BJ (cell line): ENCODE measurements around the gene HS3ST5. TPM values are rescaled to one million over a fixed set of nuclear protein-coding genes. Genes with fewer than 3 reads are reported as not detected.

Experiments used
- CTCF ChIA-PET: fragments of 350-600 bp; formaldehyde crosslinking; extraction: SDS; loops from one replicate; lab custom pipeline; 2021; ENCODE audit warnings: antibody characterized with exemption, inconsistent platforms; lab: Yijun Ruan, JAX
- POLR2A ChIA-PET: fragments of 300-600 bp; sonication (Branson Sonifier 250); formaldehyde crosslinking; extraction: SDS; loops from one replicate; lab custom pipeline; 2021; ENCODE audit warnings: antibody characterized with exemption; lab: Charles Lee
- DNase-seq: peaks from one replicate; pipeline ENCODE4 v3.0.0-alpha.2; 2011; ENCODE audit warnings: low read depth
- H3K27me3 ChIP-seq: 2 replicates; pipeline ENCODE4 v1.6.0; 2011; ENCODE audit warnings: low read length; ENCODE audit not compliant: control insufficient read depth, insufficient read depth
- H3K36me3 ChIP-seq: 2 replicates; pipeline ENCODE4 v1.5.1; 2011; ENCODE audit warnings: low read length; ENCODE audit not compliant: control insufficient read depth, insufficient read depth
- H3K4me3 ChIP-seq: 2 replicates; pipeline ENCODE4 v1.5.1; 2011; ENCODE audit warnings: low read depth, mild to moderate bottlenecking, control low read depth, low read length
- polyA plus RNA-seq: library from polyadenylated mRNA; depleted of rRNA; stranded (reverse); fragments of >200 nt; gene quantifications from 2 replicates; pipeline ENCODE4 v1.2.3, GENCODE V29; 2011
- TF ChIP-seq, protein P1 (sequence below): IDR thresholded peaks from 2 replicates; pipeline ENCODE4 v1.5.1; 2011; ENCODE audit warnings: low read depth, mild to moderate bottlenecking, control low read depth, inconsistent platforms, low read length, moderate library complexity; ENCODE audit not compliant: insufficient read depth

The HS3ST5 gene
- polyA plus RNA-seq, 1 experiment, result not detected

DNA sequence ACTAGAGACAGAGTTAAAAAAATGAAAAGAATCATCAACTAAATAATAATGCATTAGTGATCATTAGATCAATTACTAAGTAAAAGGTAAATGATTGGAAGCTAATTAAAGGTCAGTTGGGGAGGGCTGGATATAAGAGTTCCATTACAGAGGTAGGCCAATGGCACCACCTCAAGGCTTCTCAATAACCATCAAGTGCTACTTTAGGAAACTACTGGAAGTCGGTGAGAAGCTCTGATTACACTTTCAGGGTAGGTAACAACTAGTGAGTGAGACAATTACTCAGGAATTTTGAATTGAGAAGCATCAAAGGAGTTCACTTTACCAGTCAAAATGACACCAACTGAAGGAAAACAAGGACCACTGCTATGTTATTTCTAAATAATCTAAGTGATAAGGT, 281.7 kb downstream of the HS3ST5 start:
- Histone ChIP-seq H3K27me3 (no peaks in the 10 kb centered on the region), H3K36me3 (no peaks in the 10 kb centered on the region), H3K4me3 (no peak overlapping the region)
- CTCF ChIA-PET, result interaction anchor here (1.0 to 1.4 kb wide), 3 partner anchors 8 to 65 kb away, joined by 3 to 4 read pairs (median 3); no protein-coding TSS in a partner anchor
- POLR2A ChIA-PET, result no interaction called here
- TF ChIP-seq, protein P1, sequence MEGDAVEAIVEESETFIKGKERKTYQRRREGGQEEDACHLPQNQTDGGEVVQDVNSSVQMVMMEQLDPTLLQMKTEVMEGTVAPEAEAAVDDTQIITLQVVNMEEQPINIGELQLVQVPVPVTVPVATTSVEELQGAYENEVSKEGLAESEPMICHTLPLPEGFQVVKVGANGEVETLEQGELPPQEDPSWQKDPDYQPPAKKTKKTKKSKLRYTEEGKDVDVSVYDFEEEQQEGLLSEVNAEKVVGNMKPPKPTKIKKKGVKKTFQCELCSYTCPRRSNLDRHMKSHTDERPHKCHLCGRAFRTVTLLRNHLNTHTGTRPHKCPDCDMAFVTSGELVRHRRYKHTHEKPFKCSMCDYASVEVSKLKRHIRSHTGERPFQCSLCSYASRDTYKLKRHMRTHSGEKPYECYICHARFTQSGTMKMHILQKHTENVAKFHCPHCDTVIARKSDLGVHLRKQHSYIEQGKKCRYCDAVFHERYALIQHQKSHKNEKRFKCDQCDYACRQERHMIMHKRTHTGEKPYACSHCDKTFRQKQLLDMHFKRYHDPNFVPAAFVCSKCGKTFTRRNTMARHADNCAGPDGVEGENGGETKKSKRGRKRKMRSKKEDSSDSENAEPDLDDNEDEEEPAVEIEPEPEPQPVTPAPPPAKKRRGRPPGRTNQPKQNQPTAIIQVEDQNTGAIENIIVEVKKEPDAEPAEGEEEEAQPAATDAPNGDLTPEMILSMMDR, result no peak
- DNase-seq, result no peak

DNA sequence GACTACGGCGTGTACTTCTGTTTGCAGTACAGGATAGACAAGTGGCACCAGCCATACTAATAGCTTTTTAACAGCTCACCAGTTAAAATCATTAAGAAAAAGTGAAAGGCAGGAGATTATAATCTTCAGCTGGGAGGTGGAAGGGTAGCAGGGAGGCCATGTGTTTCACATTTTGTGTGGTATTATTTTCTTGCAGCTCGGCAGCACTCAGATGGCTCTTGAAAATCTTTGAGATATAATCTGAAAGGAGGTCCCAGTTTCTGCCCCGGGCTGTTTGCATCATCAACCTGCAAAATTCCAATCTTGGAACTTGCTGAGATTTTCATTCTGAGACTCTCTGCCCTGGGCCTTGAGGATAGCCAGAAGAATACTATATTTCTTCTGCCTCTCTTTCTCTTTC, 284.4 kb downstream of the HS3ST5 start:
- Histone ChIP-seq H3K4me3 (no peak overlapping the region), H3K36me3 (no peaks in the 10 kb centered on the region), H3K27me3 (no peaks in the 10 kb centered on the region)
- DNase-seq, result peak; percentile 5
- TF ChIP-seq, protein P1, result no peak
- POLR2A ChIA-PET, result no interaction called here
- CTCF ChIA-PET, result no interaction called here

DNA sequence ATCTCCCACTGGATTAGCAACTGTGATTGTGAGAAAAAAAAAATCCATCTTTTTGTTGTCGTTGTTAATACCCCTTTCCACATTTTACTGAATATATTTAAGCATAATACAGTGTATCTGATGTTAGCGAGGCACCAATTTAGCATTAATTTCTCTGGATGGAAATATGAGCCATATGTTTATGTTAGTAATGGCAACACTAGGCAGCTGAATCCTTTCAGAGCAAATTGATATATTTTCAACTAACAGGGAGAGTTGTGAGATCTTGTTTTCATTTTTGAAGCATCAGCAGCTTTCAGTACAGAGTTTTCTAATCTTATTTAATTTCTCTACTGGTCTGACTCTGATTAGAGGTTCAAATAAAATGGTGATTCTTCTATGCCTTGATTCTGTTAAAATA, 287.1 kb downstream of the HS3ST5 start:
- DNase-seq, result no peak
- no peaks in the 10 kb centered on the region for H3K27me3 ChIP-seq
- ChIA-PET CTCF (no interaction called here), POLR2A (no interaction called here)
- no peaks in the 10 kb centered on the region for H3K36me3 ChIP-seq
- H3K4me3 ChIP-seq, result no peak overlapping the region
- TF ChIP-seq, protein P1, result no peak

DNA sequence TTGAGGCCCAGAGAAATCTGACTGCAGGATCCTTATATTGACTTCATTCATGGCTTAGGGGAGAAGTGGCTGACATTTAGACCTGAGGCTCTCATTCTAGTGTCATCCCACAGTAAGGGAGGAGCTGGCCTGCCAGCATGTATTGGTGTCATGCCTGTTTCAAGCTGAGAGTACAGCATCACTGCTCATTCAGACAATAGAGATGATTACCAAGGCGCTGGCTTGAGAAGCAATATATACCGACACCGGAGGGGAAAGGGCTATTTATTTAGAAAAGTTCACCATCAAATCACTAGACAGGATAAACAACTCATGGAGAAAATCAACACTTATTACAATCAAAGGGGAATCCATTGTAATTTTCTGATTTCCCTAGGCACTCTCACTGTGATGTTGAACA, 287.5 kb downstream of the HS3ST5 start:
- no peaks in the 10 kb centered on the region for H3K27me3 ChIP-seq
- TF ChIP-seq, protein P1, result no peak
- no peaks in the 10 kb centered on the region for H3K36me3 ChIP-seq
- no peak for DNase-seq
- ChIA-PET POLR2A (no interaction called here), CTCF (interaction anchor here (0.5 kb wide), 1 partner anchor 50 kb away, joined by 4 read pairs; no protein-coding TSS in a partner anchor)
- H3K4me3 ChIP-seq, result no peak overlapping the region

DNA sequence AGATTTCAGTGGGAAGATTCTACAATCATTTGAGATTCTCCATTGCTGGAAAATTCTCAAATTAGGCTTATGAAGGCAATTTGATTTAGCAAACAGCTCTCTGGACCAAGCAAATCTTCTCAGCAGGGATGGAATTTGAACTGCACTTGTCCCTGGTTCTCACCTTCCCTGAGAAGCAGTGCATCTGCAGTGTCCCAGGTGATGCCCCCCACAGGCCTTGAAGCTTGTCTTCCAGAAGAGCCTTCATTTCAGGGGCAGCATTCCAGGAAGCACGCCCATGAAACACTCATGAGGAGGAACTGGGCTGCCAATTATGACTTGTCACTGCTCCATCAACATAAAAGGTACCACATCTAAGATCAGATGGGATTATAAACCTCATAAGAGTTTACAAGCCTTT, 289.0 kb downstream of the HS3ST5 start:
- TF ChIP-seq, protein P1, result no peak
- H3K27me3 ChIP-seq, result no peaks in the 10 kb centered on the region
- DNase-seq, result no peak
- H3K36me3 ChIP-seq, result no peaks in the 10 kb centered on the region
- H3K4me3 ChIP-seq, result no peak overlapping the region
- ChIA-PET CTCF (interaction anchor here (1.0 to 1.3 kb wide), 2 partner anchors 8 to 19 kb away, joined by 3 read pairs; no protein-coding TSS in a partner anchor), POLR2A (no interaction called here)
